ENCODE results near the gene SF3B6. TPM values are rescaled to one million over a fixed set of nuclear protein-coding genes. Genes with fewer than 3 reads are reported as not detected.

The SF3B6 gene
- total and polyA plus RNA-seq, 2 of the 4 experiments (the other 2 are of a cell fraction) = 143 to 191 TPM

DNA sequence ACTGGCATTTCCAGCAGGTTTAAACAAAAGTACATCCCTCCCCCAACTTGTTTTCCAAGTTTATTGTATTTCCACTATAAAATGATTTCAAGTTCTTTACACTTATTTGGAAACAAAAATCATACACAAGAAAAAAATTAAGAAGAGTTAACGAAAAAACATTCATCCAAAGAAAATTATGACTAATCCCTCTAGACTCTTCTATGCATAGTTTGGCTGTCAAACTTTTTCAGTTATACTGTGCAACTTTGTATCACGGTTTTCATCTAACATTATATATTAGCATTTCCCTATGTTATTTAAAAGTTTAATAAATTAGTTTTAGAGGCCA lies 29.6 kb downstream of the SF3B6 start:
- Histone ChIP-seq H3K27ac (ENCODE audit: insufficient read depth, low read length) (no peak overlapping the region), H3K56ac (ENCODE audit: extremely low read depth, insufficient read depth, low read length) (no peak overlapping the region), H2BK20ac (ENCODE audit: low read depth, low read length) (no peak overlapping the region), H3K4me3 (ENCODE audit: insufficient read depth, low read depth, low read length) (peak overlapping the region; percentile 73), H3K9me3 (ENCODE audit: control insufficient read depth, insufficient read depth, low read length) (no peaks in the 10 kb centered on the region), H4K91ac (ENCODE audit: insufficient read depth, low read depth, low read length) (no peak overlapping the region), H3K18ac (ENCODE audit: low read depth, low read length) (no peak overlapping the region), H3K23ac (ENCODE audit: low read depth, low read length) (no peak overlapping the region), H4K5ac (ENCODE audit: low read depth, low read length) (no peak overlapping the region), H3K9me1 (ENCODE audit: insufficient read depth, low read length) (peaks cover 8% of the 10 kb centered on the region), H4K8ac (ENCODE audit: low read depth in 2 of 2, low read length in 2 of 2) (0 out of 4 replicates have a peak overlapping the region, but pooled peaks of 1 of the 2 experiments have one; percentile 47), H4K20me1 (ENCODE audit: insufficient read depth, low read length) (no peaks in the 10 kb centered on the region), H3K79me1 (ENCODE audit: low read depth in 1 of 2, low read length in 2 of 2) (peaks cover 10 to 21% of the 10 kb centered on the region in 2 experiments; a peak in 3 of 4 replicates), H2AK9ac (replicated peaks; ENCODE audit: low read depth, low read length, poor library complexity) (no peak overlapping the region), H3K9ac (ENCODE audit: low read depth, low read length) (peak overlapping the region; percentile 63; the same call in 1 of the 2 replicates), H2AFZ (replicated peaks; ENCODE audit: low read length, poor library complexity) (no peak overlapping the region), H2BK15ac (ENCODE audit: low read depth, low read length) (no peak overlapping the region), H3K4ac (ENCODE audit: low read depth, low read length) (no peak overlapping the region), H2AK5ac (ENCODE audit: low read depth, low read length) (no peak overlapping the region), H3K27me3 (ENCODE audit: control insufficient read depth, insufficient read depth, low read length) (no peaks in the 10 kb centered on the region), H3K36me3 (ENCODE audit: control insufficient read depth, insufficient read depth, low read length) (no peaks in the 10 kb centered on the region), H3K4me2 (ENCODE audit: low read depth, low read length) (peak overlapping the region; percentile 64; the same call in 1 of the 2 replicates), H2BK5ac (ENCODE audit: low read depth, low read length, poor library complexity, severe bottlenecking) (peak overlapping the region; percentile 57), H3K4me1 (ENCODE audit: control insufficient read depth, insufficient read depth, low read length) (no peaks in the 10 kb centered on the region), H3K14ac (replicated peaks; ENCODE audit: low read depth, low read length) (peak overlapping the region; percentile 85; the same call in 1 of the 2 replicates), H2BK120ac (ENCODE audit: low read depth, low read length) (no peak overlapping the region)
- in situ Hi-C loops (cut with MboI; ENCODE audit: low sequenced_read_pairs) (no loop called here), dilution Hi-C loops (cut with HindIII; ENCODE audit: low sequenced_read_pairs, unreplicated experiment) (no loop called here), intact Hi-C loops (cut with micrococcal nuclease) (loop anchor here (10.0 kb wide), 1 partner anchor 102 kb away; the partner anchor contains the start of gene UBXN2A)
- DNase-seq (no peak), ATAC-seq (ENCODE audit: low read depth) (no peak)
- no CpG with 5 or more reads among the region's 2 CpGs for WGBS, 2 experiments (ENCODE audit: extremely low coverage in 2 of 2, insufficient read length in 1 of 2)
- ChIA-PET POLR2A (ENCODE audit: unreplicated experiment) (interaction anchor here (0.6 to 1.5 kb wide), 2 partner anchors 10 to 59 kb away, joined by 3 to 4 read pairs; no protein-coding TSS in a partner anchor), CTCF (no interaction called here)
- no peak for TF ChIP-seq MAFK (IDR thresholded peaks at IDR 0.05; ENCODE audit: low read depth, low read length)
- TF ChIP-seq FOS (IDR thresholded peaks at IDR 0.05; ENCODE audit: low read depth, low read length) = no peak
- TF ChIP-seq, protein P1, sequence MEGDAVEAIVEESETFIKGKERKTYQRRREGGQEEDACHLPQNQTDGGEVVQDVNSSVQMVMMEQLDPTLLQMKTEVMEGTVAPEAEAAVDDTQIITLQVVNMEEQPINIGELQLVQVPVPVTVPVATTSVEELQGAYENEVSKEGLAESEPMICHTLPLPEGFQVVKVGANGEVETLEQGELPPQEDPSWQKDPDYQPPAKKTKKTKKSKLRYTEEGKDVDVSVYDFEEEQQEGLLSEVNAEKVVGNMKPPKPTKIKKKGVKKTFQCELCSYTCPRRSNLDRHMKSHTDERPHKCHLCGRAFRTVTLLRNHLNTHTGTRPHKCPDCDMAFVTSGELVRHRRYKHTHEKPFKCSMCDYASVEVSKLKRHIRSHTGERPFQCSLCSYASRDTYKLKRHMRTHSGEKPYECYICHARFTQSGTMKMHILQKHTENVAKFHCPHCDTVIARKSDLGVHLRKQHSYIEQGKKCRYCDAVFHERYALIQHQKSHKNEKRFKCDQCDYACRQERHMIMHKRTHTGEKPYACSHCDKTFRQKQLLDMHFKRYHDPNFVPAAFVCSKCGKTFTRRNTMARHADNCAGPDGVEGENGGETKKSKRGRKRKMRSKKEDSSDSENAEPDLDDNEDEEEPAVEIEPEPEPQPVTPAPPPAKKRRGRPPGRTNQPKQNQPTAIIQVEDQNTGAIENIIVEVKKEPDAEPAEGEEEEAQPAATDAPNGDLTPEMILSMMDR (conservative IDR thresholded peaks at IDR 0.05; ENCODE audit: low read depth, low read length) = no peak
- TF ChIP-seq, protein P2, sequence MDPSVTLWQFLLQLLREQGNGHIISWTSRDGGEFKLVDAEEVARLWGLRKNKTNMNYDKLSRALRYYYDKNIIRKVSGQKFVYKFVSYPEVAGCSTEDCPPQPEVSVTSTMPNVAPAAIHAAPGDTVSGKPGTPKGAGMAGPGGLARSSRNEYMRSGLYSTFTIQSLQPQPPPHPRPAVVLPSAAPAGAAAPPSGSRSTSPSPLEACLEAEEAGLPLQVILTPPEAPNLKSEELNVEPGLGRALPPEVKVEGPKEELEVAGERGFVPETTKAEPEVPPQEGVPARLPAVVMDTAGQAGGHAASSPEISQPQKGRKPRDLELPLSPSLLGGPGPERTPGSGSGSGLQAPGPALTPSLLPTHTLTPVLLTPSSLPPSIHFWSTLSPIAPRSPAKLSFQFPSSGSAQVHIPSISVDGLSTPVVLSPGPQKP (IDR thresholded peaks at IDR 0.05; ENCODE audit: borderline replicate concordance, low read depth, low read length) = no peak
- TF ChIP-seq POLR2A (IDR thresholded peaks at IDR 0.05; ENCODE audit: low read depth, low read length) = no peak
- no peak for TF ChIP-seq RFX5 (IDR thresholded peaks at IDR 0.05; ENCODE audit: low read depth, low read length)
- no peak for TF ChIP-seq RCOR1 (IDR thresholded peaks at IDR 0.05; ENCODE audit: insufficient replicate concordance, low read length)
- no peak for TF ChIP-seq CHD1 (IDR thresholded peaks at IDR 0.05; ENCODE audit: low read depth, low read length)
- no TSS peak for BruUV-seq (replicated peaks)
